Measurements from ENCODE around the gene CS.

CS gene

DNA sequence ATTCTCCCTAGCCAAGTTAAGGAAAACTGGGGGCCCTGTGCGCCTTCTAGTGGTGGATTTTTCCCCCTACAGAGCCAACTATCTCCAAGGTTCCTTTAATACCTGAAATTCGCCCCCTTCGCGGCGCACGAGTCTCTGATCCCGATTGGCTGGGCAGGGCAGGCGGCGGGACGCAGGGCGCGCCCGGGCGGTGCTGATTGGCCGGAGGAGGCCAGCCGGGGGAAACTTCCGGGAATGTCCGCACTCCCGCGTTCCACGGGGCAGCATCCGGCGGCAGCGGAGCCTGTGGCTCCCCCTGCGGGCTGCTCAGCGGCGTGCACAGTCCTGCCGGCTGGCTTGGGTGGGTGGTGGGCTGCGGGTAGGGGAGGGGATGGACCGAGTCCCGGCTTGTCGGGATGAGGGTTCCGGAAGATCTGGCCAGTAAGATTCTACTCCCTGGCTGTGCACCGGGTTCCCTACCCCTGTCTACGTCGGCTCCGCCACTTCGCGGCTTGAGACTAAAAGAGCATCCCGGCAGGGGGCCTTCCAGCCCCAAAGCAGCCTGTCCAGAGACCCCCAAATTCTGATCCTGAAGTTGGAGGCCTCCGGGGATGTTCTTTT, 75.9 kb downstream of the CS start, which contains the start of gene NABP2:
Gene NABP2 (plus strand): TSS at position 241 of the 600 bp plus-strand sequence. CDS start 515 bp downstream, outside the sequence.
- Histone ChIP-seq H3K4me1 (ENCODE audit: control insufficient read depth in 1 of 2, insufficient read depth in 2 of 2, low read length in 2 of 2) (peaks cover 4 to 33% of the 10 kb centered on the region in 2 donors), H3K4me3 (ENCODE audit: low read depth in 1 of 2, low read length in 2 of 2) (peak within 1 kb of the TSS; percentile 81 to 84), H3K36me3 (ENCODE audit: control insufficient read depth in 1 of 2, insufficient read depth in 2 of 2, low read length in 2 of 2) (peaks cover 4 to 17% of the 10 kb centered on the region in 2 donors), H3K9me3 (ENCODE audit: control insufficient read depth in 1 of 2, low read length in 2 of 2) (no peaks in the 10 kb centered on the region), H3K27me3 (ENCODE audit: low read depth, low read length) (no peaks in the 10 kb centered on the region), H3K27ac (ENCODE audit: low read length) (peak within 1 kb of the TSS; percentile 80)

GRCh38 chr12:56223571-56224101, 76.5 kb downstream of the CS start:
- Histone ChIP-seq H3K4me1 (ENCODE audit: control insufficient read depth in 1 of 2, insufficient read depth in 2 of 2, low read length in 2 of 2) (peaks cover 4 to 33% of the 10 kb centered on the region in 2 donors), H3K9me3 (ENCODE audit: control insufficient read depth in 1 of 2, low read length in 2 of 2) (no peaks in the 10 kb centered on the region), H3K27ac (ENCODE audit: low read length) (peak overlapping the region; percentile 79), H3K27me3 (ENCODE audit: low read depth, low read length) (no peaks in the 10 kb centered on the region), H3K36me3 (ENCODE audit: control insufficient read depth in 1 of 2, insufficient read depth in 2 of 2, low read length in 2 of 2) (peaks cover 4 to 14% of the 10 kb centered on the region in 2 donors), H3K4me3 (ENCODE audit: low read depth in 1 of 2, low read length in 2 of 2) (peak overlapping the region; percentile 59 to 81)

DNA sequence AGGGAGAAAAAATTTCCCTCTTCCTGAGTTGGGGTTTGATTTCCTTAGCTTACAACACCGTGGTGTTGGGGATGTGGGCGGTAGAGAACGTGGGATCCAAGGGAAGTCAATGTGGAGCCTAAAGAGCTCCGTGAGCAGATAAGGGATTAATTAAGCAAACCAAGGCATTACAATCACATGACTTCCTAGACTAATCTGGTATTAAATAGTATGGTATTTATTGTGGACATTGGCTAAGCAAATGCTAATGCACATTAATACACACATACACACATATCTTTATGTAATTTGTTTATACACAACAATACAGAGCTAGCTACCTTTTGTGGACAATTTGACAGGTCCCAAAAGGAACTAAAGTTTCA, 77.6 kb downstream of the CS start:
- Histone ChIP-seq H3K27ac (ENCODE audit: low read length) (peak overlapping the region; percentile 99), H3K9me3 (ENCODE audit: control insufficient read depth in 1 of 2, low read length in 2 of 2) (no peaks in the 10 kb centered on the region), H3K4me3 (ENCODE audit: low read depth in 1 of 2, low read length in 2 of 2) (peak overlapping the region; percentile 83 to 93), H3K4me1 (ENCODE audit: control insufficient read depth in 1 of 2, insufficient read depth in 2 of 2, low read length in 2 of 2) (peaks cover 4 to 33% of the 10 kb centered on the region in 2 donors), H3K27me3 (ENCODE audit: low read depth, low read length) (no peaks in the 10 kb centered on the region), H3K36me3 (ENCODE audit: control insufficient read depth in 1 of 2, insufficient read depth in 2 of 2, low read length in 2 of 2) (peaks cover 4 to 14% of the 10 kb centered on the region in 2 donors)

DNA sequence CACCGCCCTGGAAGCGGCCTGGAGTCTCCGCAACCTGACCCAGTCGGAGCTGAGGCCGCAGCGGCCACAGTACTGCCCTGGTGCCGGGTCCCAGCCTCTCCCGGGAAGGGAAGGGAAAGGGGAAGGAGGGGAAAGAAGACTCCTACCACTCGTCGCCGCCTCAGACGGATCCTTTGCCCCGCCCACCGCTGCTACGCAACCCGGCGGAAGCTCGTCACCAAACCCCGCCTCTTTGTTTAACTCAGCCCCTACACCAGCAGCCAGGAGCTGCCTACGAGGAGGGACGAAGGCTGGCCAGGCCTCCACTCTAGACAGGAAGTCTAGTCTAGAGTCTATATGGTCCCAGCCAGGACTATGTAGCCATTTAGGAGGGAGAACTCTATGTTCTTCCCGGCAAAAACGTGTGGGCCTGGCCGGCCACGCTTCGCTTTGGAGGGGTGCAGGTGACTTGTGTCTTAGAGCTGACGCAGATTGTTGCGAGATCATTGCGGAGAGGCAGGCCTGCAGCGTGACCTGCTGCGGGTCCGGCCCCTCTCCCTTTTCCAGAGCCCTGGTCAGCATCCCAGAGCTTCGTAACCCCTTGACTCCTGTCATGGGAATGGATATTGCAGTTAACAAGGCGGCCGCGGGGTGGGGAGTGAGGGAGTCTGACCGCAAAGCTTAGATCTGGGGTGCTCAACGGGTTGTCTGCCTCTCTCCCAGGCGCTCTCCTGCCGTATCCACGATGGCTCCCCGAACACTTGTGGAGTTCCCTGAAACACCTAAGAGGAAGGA, 78.2 kb downstream of the CS start, which contains the start of gene RNF41:
Gene RNF41 (minus strand): TSS at position 166 of the 774 bp plus-strand sequence. CDS start 7,875 bp downstream, outside the sequence.
- H3K4me3 ChIP-seq (ENCODE audit: low read depth in 1 of 2, low read length in 2 of 2) = peak within 1 kb of the TSS; percentile 83 to 93
- H3K27ac ChIP-seq (ENCODE audit: low read length) = peak within 1 kb of the TSS; percentile 99
- H3K4me1 ChIP-seq (ENCODE audit: control insufficient read depth in 1 of 2, insufficient read depth in 2 of 2, low read length in 2 of 2) = peaks cover 4 to 33% of the 10 kb centered on the region in 2 donors
- H3K9me3 ChIP-seq (ENCODE audit: control insufficient read depth in 1 of 2, low read length in 2 of 2) = no peaks in the 10 kb centered on the region
- H3K27me3 ChIP-seq (ENCODE audit: low read depth, low read length) = no peaks in the 10 kb centered on the region
- peaks cover 4 to 10% of the 10 kb centered on the region in 2 donors for H3K36me3 ChIP-seq (ENCODE audit: control insufficient read depth in 1 of 2, insufficient read depth in 2 of 2, low read length in 2 of 2)
